ENCODE measurements around the gene EGLN3. TPM values are rescaled to one million over a fixed set of nuclear protein-coding genes. Genes with fewer than 3 reads are reported as not detected.

Gene EGLN3
- total RNA-seq, 1 experiment from 2014 or later, result 20.0 TPM

- TF ChIP-seq PRRX2 (CRISPR knock-in tag; IDR thresholded peaks at IDR 0.05), result no peak
- no peak for TF ChIP-seq ATF6 (CRISPR knock-in tag; IDR thresholded peaks at IDR 0.05)
- TF ChIP-seq TEAD4 (CRISPR knock-in tag; IDR thresholded peaks at IDR 0.05), result no peak
- TF ChIP-seq PRDM15 (CRISPR knock-in tag; IDR thresholded peaks at IDR 0.05), result peak; percentile 6; the same call in 1 of the 2 replicates
- no peak for TF ChIP-seq ELF4 (CRISPR knock-in tag; IDR thresholded peaks at IDR 0.05; ENCODE audit: low read depth)
- TF ChIP-seq ATF1 (CRISPR knock-in tag; IDR thresholded peaks at IDR 0.05), result no peak
- no peak for TF ChIP-seq ZMAT4 (CRISPR knock-in tag; IDR thresholded peaks at IDR 0.05)
- peak; percentile 58 for TF ChIP-seq FOXK1 (CRISPR knock-in tag; IDR thresholded peaks at IDR 0.05)
- TF ChIP-seq NR3C1 (CRISPR knock-in tag; conservative IDR thresholded peaks at IDR 0.05; ENCODE audit: low read depth), result no peak
- TF ChIP-seq TP53 (CRISPR knock-in tag; IDR thresholded peaks at IDR 0.05), result peak; percentile 87; the same call in 1 of the 2 replicates
- TF ChIP-seq KAT7 (CRISPR knock-in tag; IDR thresholded peaks at IDR 0.05; ENCODE audit: borderline replicate concordance), result peak; percentile 50; the same call in 1 of the 2 replicates
- TF ChIP-seq CBFB (CRISPR knock-in tag; IDR thresholded peaks at IDR 0.05; ENCODE audit: low read depth), result no peak
- TF ChIP-seq ETV6 (CRISPR knock-in tag; IDR thresholded peaks at IDR 0.05), result peak; percentile 68
- TF ChIP-seq NFE2L1 (CRISPR knock-in tag; IDR thresholded peaks at IDR 0.05), result peak; percentile 83
- TF ChIP-seq ZNF232 (CRISPR knock-in tag; IDR thresholded peaks at IDR 0.05), result no peak
- no peak for TF ChIP-seq ZNF396 (CRISPR knock-in tag; IDR thresholded peaks at IDR 0.05; ENCODE audit: borderline replicate concordance)
- TF ChIP-seq E2F5 (CRISPR knock-in tag; IDR thresholded peaks at IDR 0.05), result peak; percentile 39
- no peak for TF ChIP-seq GTF2I (CRISPR knock-in tag; conservative IDR thresholded peaks at IDR 0.05)
- TF ChIP-seq ZNF512 (CRISPR knock-in tag; IDR thresholded peaks at IDR 0.05; ENCODE audit: borderline replicate concordance), result no peak
- no peak for TF ChIP-seq FOXJ3 (CRISPR knock-in tag; IDR thresholded peaks at IDR 0.05; ENCODE audit: borderline replicate concordance)
- no peak for TF ChIP-seq EMX1 (CRISPR knock-in tag; IDR thresholded peaks at IDR 0.05)
- peak; percentile 13; the same call in 1 of the 2 replicates for TF ChIP-seq IRF1 (CRISPR knock-in tag; IDR thresholded peaks at IDR 0.05)
- peak; percentile 78 for TF ChIP-seq ESRRA (CRISPR knock-in tag; IDR thresholded peaks at IDR 0.05; ENCODE audit: borderline replicate concordance)
- TF ChIP-seq ZNF219 (CRISPR knock-in tag; IDR thresholded peaks at IDR 0.05; ENCODE audit: borderline replicate concordance), result peak; percentile 45; the same call in 1 of the 2 replicates
- TF ChIP-seq AFF4 (CRISPR knock-in tag; IDR thresholded peaks at IDR 0.05; ENCODE audit: borderline replicate concordance), result 0 out of 2 replicates have a peak, but pooled peaks have one; percentile 17
- peak; percentile 33 for TF ChIP-seq NFYB (CRISPR knock-in tag; conservative IDR thresholded peaks at IDR 0.05; ENCODE audit: low read depth)
Measured at GRCh38 chr14:33950320-33951182, at the start of gene EGLN3 (continued).
